ENCODE measurements around the gene PGAP2. TPM values are rescaled to one million over a fixed set of nuclear protein-coding genes. Genes with fewer than 3 reads are reported as not detected.

Gene PGAP2
- total RNA-seq, 1 experiment from 2014 or later = 30.5 TPM

GRCh38 chr11:3782963-3783362 lies 25.4 kb upstream of the PGAP2 start:
- H4K20me1 ChIP-seq (ENCODE audit: insufficient read depth) = peaks cover 30% of the 10 kb centered on the region
- no peak overlapping the region for H3K4me2 ChIP-seq (ENCODE audit: low read length)
- TF ChIP-seq YY1 (IDR thresholded peaks at IDR 0.05; ENCODE audit: extremely low read depth, insufficient replicate concordance, low read depth, low read length) (no peak), POLR2A (IDR thresholded peaks at IDR 0.05; ENCODE audit: borderline replicate concordance, extremely low read depth, insufficient read depth, insufficient read length) (no peak), ELF1 (IDR thresholded peaks at IDR 0.05; ENCODE audit: borderline replicate concordance, low read depth) (no peak), SIN3A (IDR thresholded peaks at IDR 0.05; ENCODE audit: low read depth) (no peak), SP1 (IDR thresholded peaks at IDR 0.05; ENCODE audit: low read depth) (no peak), SRF (IDR thresholded peaks at IDR 0.05; ENCODE audit: low read depth) (no peak), TCF7L2 (IDR thresholded peaks at IDR 0.05; ENCODE audit: borderline replicate concordance, extremely low read depth, insufficient read depth, insufficient read length) (no peak), CEBPB (IDR thresholded peaks at IDR 0.05; ENCODE audit: low read depth) (no peak), CBX3 (IDR thresholded peaks at IDR 0.05; ENCODE audit: low read depth) (no peak), RAD21 (IDR thresholded peaks at IDR 0.05; ENCODE audit: low read depth) (no peak), EGR1 (IDR thresholded peaks at IDR 0.05; ENCODE audit: low read depth) (no peak), POLR2AphosphoS5 (IDR thresholded peaks at IDR 0.05; ENCODE audit: low read depth, low read length) (no peak), ZNF274 (IDR thresholded peaks at IDR 0.05; ENCODE audit: low read depth, low read length) (no peak), FOSL1 (IDR thresholded peaks at IDR 0.05; ENCODE audit: low read depth) (no peak)
- TF ChIP-seq, protein P1, sequence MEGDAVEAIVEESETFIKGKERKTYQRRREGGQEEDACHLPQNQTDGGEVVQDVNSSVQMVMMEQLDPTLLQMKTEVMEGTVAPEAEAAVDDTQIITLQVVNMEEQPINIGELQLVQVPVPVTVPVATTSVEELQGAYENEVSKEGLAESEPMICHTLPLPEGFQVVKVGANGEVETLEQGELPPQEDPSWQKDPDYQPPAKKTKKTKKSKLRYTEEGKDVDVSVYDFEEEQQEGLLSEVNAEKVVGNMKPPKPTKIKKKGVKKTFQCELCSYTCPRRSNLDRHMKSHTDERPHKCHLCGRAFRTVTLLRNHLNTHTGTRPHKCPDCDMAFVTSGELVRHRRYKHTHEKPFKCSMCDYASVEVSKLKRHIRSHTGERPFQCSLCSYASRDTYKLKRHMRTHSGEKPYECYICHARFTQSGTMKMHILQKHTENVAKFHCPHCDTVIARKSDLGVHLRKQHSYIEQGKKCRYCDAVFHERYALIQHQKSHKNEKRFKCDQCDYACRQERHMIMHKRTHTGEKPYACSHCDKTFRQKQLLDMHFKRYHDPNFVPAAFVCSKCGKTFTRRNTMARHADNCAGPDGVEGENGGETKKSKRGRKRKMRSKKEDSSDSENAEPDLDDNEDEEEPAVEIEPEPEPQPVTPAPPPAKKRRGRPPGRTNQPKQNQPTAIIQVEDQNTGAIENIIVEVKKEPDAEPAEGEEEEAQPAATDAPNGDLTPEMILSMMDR (IDR thresholded peaks at IDR 0.05 in 2 of 3, conservative IDR thresholded peaks at IDR 0.05 in 1 of 3; ENCODE audit: borderline replicate concordance in 1 of 3, insufficient read depth in 1 of 3, low read depth in 2 of 3, low read length in 2 of 3) = no peak
- TF ChIP-seq, protein P2, sequence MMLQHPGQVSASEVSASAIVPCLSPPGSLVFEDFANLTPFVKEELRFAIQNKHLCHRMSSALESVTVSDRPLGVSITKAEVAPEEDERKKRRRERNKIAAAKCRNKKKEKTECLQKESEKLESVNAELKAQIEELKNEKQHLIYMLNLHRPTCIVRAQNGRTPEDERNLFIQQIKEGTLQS (IDR thresholded peaks at IDR 0.05) = no peak
- TF ChIP-seq, protein P3, sequence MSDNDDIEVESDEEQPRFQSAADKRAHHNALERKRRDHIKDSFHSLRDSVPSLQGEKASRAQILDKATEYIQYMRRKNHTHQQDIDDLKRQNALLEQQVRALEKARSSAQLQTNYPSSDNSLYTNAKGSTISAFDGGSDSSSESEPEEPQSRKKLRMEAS (IDR thresholded peaks at IDR 0.05) = no peak
- TF ChIP-seq, protein P4, sequence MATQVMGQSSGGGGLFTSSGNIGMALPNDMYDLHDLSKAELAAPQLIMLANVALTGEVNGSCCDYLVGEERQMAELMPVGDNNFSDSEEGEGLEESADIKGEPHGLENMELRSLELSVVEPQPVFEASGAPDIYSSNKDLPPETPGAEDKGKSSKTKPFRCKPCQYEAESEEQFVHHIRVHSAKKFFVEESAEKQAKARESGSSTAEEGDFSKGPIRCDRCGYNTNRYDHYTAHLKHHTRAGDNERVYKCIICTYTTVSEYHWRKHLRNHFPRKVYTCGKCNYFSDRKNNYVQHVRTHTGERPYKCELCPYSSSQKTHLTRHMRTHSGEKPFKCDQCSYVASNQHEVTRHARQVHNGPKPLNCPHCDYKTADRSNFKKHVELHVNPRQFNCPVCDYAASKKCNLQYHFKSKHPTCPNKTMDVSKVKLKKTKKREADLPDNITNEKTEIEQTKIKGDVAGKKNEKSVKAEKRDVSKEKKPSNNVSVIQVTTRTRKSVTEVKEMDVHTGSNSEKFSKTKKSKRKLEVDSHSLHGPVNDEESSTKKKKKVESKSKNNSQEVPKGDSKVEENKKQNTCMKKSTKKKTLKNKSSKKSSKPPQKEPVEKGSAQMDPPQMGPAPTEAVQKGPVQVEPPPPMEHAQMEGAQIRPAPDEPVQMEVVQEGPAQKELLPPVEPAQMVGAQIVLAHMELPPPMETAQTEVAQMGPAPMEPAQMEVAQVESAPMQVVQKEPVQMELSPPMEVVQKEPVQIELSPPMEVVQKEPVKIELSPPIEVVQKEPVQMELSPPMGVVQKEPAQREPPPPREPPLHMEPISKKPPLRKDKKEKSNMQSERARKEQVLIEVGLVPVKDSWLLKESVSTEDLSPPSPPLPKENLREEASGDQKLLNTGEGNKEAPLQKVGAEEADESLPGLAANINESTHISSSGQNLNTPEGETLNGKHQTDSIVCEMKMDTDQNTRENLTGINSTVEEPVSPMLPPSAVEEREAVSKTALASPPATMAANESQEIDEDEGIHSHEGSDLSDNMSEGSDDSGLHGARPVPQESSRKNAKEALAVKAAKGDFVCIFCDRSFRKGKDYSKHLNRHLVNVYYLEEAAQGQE (IDR thresholded peaks at IDR 0.05; ENCODE audit: low read depth) = no peak

More at GRCh38 chr11:3782963-3783362, 25.4 kb upstream of the PGAP2 start:
- POLR2A ChIA-PET = no interaction called here
- intact Hi-C loops (cut with micrococcal nuclease) = no loop called here
- peaks cover 30 to 34% of the 10 kb centered on the region in 2 experiments for H3K36me3 ChIP-seq (ENCODE audit: control insufficient read depth in 1 of 2, insufficient read depth in 2 of 2, low read length in 2 of 2)
- no peak overlapping the region for H3K27ac ChIP-seq (ENCODE audit: low read depth, low read length)
- RAD21 ChIA-PET (ENCODE audit: low non-redundant PET in 1 of 2, low total read pairs in 2 of 2, uncharacterized antibody in 2 of 2, unreplicated experiment in 2 of 2) = no interaction called here
- H3K9me2 ChIP-seq (ENCODE audit: insufficient read depth) = no peaks in the 10 kb centered on the region
- no peak for DNase-seq (ENCODE audit: low read depth, low spot score)
- CTCF ChIA-PET = no interaction called here
- no peaks in the 10 kb centered on the region for H3K4me1 ChIP-seq (ENCODE audit: control insufficient read depth in 1 of 2, insufficient read depth in 2 of 2, low read length in 2 of 2)
- no peak overlapping the region for H2AFZ ChIP-seq (ENCODE audit: low read depth, low read length, poor library complexity, severe bottlenecking)
- no peaks in the 10 kb centered on the region for H3K9me3 ChIP-seq (ENCODE audit: control insufficient read depth in 1 of 2, insufficient read depth in 1 of 2, low read depth in 1 of 2, low read length in 2 of 2)
- no peaks in the 10 kb centered on the region for H3K27me3 ChIP-seq (ENCODE audit: insufficient read depth, low read length)
- H3K9ac ChIP-seq (ENCODE audit: low read length) = no peak overlapping the region
- peaks cover 98% of the 10 kb centered on the region for H3K79me2 ChIP-seq (ENCODE audit: insufficient read depth, low read length)
- H3K4me3 ChIP-seq (replicated peaks in 1 of 2; ENCODE audit: low read depth in 1 of 2, low read length in 2 of 2) = no peak overlapping the region
- no peak for ATAC-seq
- no TSS peak for BruUV-seq (replicated peaks)

All from HCT116 (cell line).